H1 (cell line): ENCODE measurements around the gene GRIK4. TPM values are rescaled to one million over a fixed set of nuclear protein-coding genes. Genes with fewer than 3 reads are reported as not detected.

Experiments used
- EP300 ChIP-seq, 2 experiments: IDR thresholded peaks; 1 replicate in 1 of 2; 2 replicates in 1 of 2; pipeline ENCODE4 v1.6.1; 2011 to 2012; ENCODE audit warnings: low read depth in 2 of 2, low read length in 2 of 2, mild to moderate bottlenecking in 2 of 2, borderline replicate concordance in 1 of 2, inconsistent platforms in 1 of 2, moderate library complexity in 1 of 2
- SRF ChIP-seq: IDR thresholded peaks from 2 replicates; pipeline ENCODE4 v1.6.1; 2011; ENCODE audit warnings: mild to moderate bottlenecking, low read depth, low read length, moderate library complexity
- polyA plus RNA-seq, 7 experiments: library from polyadenylated mRNA; depleted of rRNA in 3 of 7; stranded (reverse) in 5 of 7; unstranded in 2 of 7; fragments of >200 nt in 5 of 7; fragments of 200-250 nt in 2 of 7; gene quantifications; 1 replicate in 5 of 7; 2 replicates in 1 of 7; 4 replicates in 1 of 7; pipeline versions ENCODE4 v1.2.1 to v1.2.3, GENCODE V29; 2011 to 2013; ENCODE audit warnings: missing spikeins in 2 of 7, mixed read lengths in 2 of 7
- total RNA-seq: library from RNA; stranded (reverse); fragmentation: NEBNext Ultra II Directional; extraction: Animal tissue kit (Norgen Biotek cat#: 25700); gene quantifications from 2 replicates; pipeline ENCODE4 v1.2.1, GENCODE V29; 2021
- TF ChIP-seq, protein P1 (sequence below): IDR thresholded peaks from 2 replicates; pipeline ENCODE4 v1.6.1; 2011; ENCODE audit warnings: low read length, improper control_type of control experiment

GRIK4 gene
- total and polyA plus RNA-seq, 2 of the 8 experiments (the other 6 are each of a cell fraction or from before 2014, with no cell fraction given): 1.2 to 2.9 TPM

DNA sequence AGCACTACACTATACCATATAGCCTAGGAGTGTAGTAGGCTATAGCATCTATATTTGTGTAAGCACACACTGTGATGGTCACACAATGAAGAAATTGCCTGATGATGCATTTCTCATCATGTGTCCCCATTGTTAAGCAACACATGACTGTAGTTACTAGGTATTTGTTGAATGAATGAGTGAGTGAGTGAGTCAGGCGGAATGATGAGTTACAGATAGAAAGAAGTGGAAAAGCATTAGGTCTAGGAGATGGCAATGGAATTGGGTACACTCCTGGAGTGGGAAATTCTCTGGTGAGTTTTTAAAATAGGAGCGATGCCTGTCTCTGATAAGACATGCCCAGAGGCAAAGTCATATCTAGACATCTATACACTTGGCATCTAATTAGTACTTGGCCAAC, 351.8 kb downstream of the GRIK4 start (continued):
- TF ChIP-seq EP300 (IDR thresholded peaks at IDR 0.05; ENCODE audit: borderline replicate concordance in 1 of 2, low read depth in 2 of 2, low read length in 2 of 2): no peak
- TF ChIP-seq, protein P1, sequence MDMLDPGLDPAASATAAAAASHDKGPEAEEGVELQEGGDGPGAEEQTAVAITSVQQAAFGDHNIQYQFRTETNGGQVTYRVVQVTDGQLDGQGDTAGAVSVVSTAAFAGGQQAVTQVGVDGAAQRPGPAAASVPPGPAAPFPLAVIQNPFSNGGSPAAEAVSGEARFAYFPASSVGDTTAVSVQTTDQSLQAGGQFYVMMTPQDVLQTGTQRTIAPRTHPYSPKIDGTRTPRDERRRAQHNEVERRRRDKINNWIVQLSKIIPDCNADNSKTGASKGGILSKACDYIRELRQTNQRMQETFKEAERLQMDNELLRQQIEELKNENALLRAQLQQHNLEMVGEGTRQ: no peak
- TF ChIP-seq SRF: no peak
- TF ChIP-seq, all 59 proteins: peak for 0
